HEK293 (cell line): ENCODE results near the gene AHSA1.

Source experiments
- ATF2 ChIP-seq: fragments of 450-650 bp; formaldehyde crosslinking; IDR thresholded peaks from 2 replicates; pipeline ENCODE4 v1.5.1; 2016; ENCODE audit warnings: missing biosample characterization, missing genetic modification characterization, low read depth
- BCL11B ChIP-seq: fragments of 450-650 bp; formaldehyde crosslinking; IDR thresholded peaks from 2 replicates; pipeline ENCODE4 v1.5.1; 2016; ENCODE audit warnings: low read depth, missing biosample characterization, missing genetic modification characterization
- CTCF ChIP-seq: fragments of 450-650 bp; formaldehyde crosslinking; IDR thresholded peaks from 2 replicates; pipeline ENCODE4 v1.5.1; 2016; ENCODE audit warnings: missing biosample characterization, missing genetic modification characterization
- KLF7 ChIP-seq: fragments of 450-650 bp; formaldehyde crosslinking; IDR thresholded peaks from 2 replicates; pipeline ENCODE4 v1.5.1; 2016; ENCODE audit warnings: missing biosample characterization, missing genetic modification characterization, borderline replicate concordance
- PATZ1 ChIP-seq: fragments of 450-650 bp; formaldehyde crosslinking; IDR thresholded peaks from 2 replicates; pipeline ENCODE4 v1.5.1; 2016; ENCODE audit warnings: missing biosample characterization, missing genetic modification characterization
- PBX3 ChIP-seq: sonication (generic); formaldehyde crosslinking; IDR thresholded peaks from 2 replicates; pipeline ENCODE4 v1.8.1; 2022; ENCODE audit warnings: mild to moderate bottlenecking, moderate library complexity, missing genetic modification reagents
- ZFP37 ChIP-seq: fragments of 450-650 bp; formaldehyde crosslinking; IDR thresholded peaks from 2 replicates; pipeline ENCODE4 v1.5.1; 2016; ENCODE audit warnings: missing biosample characterization, missing genetic modification characterization
- ZNF211 ChIP-seq: fragments of 450-650 bp; formaldehyde crosslinking; IDR thresholded peaks from 2 replicates; pipeline ENCODE4 v1.5.1; 2016; ENCODE audit warnings: low read depth, missing biosample characterization, missing genetic modification characterization
- ZNF362 ChIP-seq: fragments of 450-650 bp; formaldehyde crosslinking; IDR thresholded peaks from 2 replicates; pipeline ENCODE4 v1.5.1; 2016; ENCODE audit warnings: missing biosample characterization, missing genetic modification characterization
- ZNF391 ChIP-seq: fragments of 450-650 bp; formaldehyde crosslinking; IDR thresholded peaks from 2 replicates; pipeline ENCODE4 v1.5.1; 2016; ENCODE audit warnings: low read depth, missing biosample characterization, missing genetic modification characterization, borderline replicate concordance
- ZNF521 ChIP-seq: fragments of 450-650 bp; formaldehyde crosslinking; IDR thresholded peaks from 2 replicates; pipeline ENCODE4 v1.5.1; 2017; ENCODE audit warnings: missing biosample characterization, mild to moderate bottlenecking, missing genetic modification characterization
- ZNF623 ChIP-seq: fragments of 450-650 bp; formaldehyde crosslinking; IDR thresholded peaks from 2 replicates; pipeline ENCODE4 v1.5.1; 2016; ENCODE audit warnings: missing biosample characterization, missing genetic modification characterization
- ZSCAN5A ChIP-seq: fragments of 450-650 bp; formaldehyde crosslinking; IDR thresholded peaks from 2 replicates; pipeline ENCODE4 v1.5.1; 2016; ENCODE audit warnings: missing biosample characterization, missing genetic modification characterization

- TF ChIP-seq PATZ1 (tag by site-specific recombination), result no peak
- TF ChIP-seq CTCF (tag by site-specific recombination), result no peak
- TF ChIP-seq PBX3 (CRISPR knock-in tag), result no peak
- TF ChIP-seq KLF7, result no peak
- TF ChIP-seq ATF2, result no peak
- TF ChIP-seq ZNF211 (tag by site-specific recombination), result no peak
- no peak for TF ChIP-seq ZNF362 (tag by site-specific recombination)
- no peak for TF ChIP-seq ZFP37
- TF ChIP-seq ZNF623, result no peak
- TF ChIP-seq BCL11B, result no peak
- TF ChIP-seq ZNF391 (tag by site-specific recombination), result no peak
- TF ChIP-seq ZSCAN5A (tag by site-specific recombination), result no peak
- TF ChIP-seq ZNF521 (tag by site-specific recombination), result no peak
Measured at GRCh38 chr14:77502109-77502782, 44.4 kb downstream of the AHSA1 start.
